HG03025 (cell line): ENCODE results near the gene METRN.

Experiments used
- ATAC-seq: cut with Tn5 transposase; IDR thresholded peaks from one replicate; pipeline ENCODE4 v1.9.1; 2021; ENCODE audit warnings: mild to moderate bottlenecking, moderate library complexity; ENCODE audit not compliant: unreplicated experiment, low FRiP score

Gene METRN

DNA sequence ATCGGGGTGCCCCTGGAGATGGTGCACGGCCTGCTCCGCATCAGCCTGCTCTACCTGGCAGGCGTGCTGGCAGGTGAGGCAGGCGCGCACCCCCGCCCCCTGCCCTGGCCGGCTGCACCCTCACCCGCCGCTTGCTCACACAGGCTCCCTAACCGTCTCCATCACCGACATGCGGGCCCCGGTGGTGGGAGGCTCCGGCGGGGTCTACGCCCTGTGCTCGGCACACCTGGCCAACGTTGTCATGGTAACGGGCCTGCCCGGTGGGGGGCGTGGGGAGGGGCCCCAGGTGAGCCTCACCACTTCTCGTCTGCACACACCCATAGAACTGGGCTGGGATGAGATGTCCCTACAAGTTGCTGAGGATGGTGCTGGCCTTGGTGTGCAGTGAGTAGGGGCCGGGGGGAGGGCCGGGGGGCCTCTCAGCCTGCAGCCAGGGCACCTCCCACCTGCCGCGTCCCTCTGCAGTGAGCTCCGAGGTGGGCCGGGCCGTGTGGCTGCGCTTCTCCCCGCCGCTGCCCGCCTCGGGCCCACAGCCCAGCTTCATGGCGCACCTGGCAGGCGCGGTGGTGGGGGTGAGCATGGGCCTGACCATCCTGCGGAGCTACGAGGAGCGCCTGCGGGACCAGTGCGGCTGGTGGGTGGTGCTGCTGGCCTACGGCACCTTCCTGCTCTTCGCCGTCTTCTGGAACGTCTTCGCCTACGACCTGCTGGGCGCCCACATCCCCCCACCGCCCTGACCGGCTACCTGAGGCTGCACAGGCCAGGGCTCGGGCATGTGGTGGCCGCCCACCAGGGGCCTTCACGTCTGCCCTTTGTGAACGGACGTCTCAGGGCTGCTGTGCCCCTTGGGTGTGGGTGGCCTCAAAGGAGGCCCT is 37.4 kb upstream of the METRN start:
- no peak for ATAC-seq

DNA sequence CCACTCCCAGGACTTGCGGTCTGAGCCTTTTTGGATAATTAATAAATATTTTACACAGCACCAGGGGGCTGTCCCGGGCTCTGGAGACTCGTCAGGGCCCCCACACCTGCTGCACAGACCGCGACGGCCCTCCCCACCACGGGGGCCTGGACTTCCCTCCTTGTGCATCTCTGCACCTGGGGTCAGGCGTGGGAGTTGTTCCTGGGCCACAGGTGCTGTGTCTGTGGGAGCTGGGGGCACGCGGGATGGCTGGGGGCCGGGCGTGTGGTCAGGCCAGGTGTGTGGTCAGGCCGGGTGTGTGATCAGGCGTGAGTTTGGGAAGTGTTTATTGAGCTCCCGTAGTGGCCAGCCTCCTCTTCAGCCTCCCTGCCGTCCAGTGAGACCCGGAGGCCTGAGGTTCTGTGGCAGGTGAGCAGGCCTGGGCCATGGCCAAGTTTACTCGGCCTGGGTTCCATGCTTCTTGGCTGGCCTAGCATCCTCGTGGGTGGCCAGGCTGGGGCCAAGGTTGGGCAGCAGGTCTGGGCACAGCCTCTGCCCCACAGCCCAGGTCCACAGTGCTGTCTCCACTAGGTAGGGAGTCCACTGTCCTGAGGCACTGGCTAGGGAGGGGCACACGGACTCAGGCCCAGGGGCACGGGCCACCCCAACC is 36.6 kb upstream of the METRN start:
- ATAC-seq = no peak

DNA sequence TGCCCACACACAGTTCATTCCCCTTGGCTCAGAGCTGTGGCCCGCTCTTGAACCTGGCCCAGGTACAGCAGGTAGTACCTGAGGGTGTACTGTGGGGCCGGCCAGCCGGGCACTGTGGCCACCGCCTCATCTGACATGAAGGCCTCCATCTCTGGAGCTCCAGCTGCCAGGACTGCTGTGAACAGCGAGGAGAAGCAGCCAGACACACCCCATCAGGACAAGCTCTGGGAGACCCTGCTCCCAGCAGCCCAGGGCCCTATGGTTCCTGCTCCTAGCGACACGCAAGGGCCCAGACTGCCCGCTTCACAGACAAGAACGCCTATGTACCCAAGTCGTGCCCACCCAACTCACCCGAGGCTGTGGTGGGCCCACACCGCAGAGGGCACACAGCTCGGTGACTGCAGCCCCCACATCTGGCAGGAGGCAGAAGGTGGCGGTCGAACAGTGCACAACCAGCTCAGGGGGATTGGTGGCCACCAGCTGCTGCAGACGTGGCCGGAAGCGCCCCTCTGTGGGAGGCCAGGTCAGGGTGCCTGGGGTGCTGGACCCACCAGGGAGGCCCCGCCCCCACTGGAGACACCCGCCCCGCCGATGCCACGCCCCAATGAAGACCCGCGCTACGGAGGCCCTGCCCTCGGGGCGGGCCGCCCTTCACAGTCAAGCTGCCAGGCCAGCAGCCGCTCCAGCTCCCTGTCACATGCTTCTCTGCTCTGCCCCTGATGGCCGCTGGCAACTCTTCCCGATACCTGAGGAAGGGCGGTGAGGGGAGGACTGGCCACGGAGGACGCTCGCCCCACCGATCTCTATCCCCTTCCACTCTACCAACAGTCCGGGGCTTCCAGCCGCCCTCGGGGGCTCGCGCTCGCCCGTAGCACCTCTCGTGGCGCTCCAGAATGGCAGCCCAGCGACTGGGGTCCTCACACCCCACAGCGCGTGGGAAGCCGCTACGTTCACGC is 35.8 kb upstream of the METRN start:
- no peak for ATAC-seq

DNA sequence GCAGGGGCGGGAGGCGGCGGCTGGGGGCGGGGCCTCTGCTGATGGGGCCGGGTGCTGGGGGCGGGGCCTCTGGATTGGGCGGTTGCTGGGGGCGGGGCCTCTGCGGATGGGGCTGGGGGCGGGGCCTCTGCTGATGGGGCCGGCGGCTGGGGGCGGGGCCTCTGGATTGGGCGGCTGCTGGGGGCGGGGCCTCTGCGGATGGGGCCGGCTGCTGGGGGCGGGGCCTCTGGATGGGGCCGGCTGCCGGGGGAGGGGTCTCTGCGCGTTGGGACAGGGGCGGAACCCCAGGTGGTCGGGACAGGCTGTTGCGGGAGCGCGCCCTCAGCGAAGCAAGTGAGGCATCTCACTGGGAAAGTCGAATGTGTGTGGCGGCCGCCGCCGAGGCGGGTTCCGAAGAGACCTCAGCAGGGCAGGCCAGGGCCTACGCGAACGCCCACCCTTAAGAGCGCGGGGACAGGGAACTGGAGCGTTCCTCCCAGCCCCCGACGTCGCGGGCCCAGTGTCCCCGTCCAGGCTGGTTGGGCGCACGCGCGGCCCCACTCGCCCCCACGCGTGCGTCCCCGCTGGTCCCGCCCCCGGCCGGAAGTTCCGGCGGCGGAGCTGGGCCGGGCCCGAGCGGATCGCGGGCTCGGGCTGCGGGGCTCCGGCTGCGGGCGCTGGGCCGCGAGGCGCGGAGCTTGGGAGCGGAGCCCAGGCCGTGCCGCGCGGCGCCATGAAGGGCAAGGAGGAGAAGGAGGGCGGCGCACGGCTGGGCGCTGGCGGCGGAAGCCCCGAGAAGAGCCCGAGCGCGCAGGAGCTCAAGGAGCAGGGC is 34.9 kb upstream of the METRN start, which contains the start of gene STUB1:
STUB1 (plus strand) TSS at position 597 of the 811 bp plus-strand sequence; CDS start at position 713, 116 bp downstream.
- ATAC-seq = peak; percentile 32

DNA sequence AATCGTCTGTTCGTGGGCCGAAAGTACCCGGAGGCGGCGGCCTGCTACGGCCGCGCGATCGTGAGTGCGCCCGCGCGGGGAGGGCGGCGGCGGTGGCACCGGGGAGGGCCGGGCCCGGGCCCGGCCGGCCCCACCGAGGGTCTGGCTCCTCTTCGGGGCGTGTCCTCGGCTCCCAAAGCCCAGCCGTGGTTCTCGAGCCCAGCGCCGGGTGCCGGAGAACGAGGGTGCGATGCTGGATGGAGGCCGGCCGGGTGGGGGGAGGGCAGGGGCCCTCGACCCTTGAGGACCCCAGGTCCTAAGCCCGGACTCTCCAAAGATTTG is 34.3 kb upstream of the METRN start:
- no peak for ATAC-seq

DNA sequence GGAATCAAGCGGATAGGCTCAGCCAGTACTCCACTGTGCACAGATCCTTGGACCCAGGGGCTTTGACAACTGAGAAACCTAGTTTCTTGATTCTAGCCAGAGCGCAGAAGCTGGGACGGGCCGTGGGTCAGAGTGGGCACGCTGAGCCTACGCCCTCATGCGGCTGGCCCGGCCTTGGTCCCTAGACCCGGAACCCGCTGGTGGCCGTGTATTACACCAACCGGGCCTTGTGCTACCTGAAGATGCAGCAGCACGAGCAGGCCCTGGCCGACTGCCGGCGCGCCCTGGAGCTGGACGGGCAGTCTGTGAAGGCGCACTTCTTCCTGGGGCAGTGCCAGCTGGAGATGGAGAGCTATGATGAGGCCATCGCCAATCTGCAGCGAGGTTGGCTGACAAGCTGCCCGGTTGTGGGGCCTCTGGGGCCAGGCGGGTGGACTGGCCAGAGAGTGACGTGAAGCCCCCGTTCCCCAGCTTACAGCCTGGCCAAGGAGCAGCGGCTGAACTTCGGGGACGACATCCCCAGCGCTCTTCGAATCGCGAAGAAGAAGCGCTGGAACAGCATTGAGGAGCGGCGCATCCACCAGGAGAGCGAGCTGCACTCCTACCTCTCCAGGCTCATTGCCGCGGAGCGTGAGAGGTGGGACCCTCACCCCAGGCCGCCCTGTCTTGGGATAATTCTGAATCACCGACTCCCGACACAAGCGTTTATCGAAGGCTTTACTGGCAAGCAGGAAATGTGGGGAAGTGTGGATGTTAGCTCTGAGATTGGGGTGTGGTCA is 33.8 kb upstream of the METRN start:
- ATAC-seq = no peak

DNA sequence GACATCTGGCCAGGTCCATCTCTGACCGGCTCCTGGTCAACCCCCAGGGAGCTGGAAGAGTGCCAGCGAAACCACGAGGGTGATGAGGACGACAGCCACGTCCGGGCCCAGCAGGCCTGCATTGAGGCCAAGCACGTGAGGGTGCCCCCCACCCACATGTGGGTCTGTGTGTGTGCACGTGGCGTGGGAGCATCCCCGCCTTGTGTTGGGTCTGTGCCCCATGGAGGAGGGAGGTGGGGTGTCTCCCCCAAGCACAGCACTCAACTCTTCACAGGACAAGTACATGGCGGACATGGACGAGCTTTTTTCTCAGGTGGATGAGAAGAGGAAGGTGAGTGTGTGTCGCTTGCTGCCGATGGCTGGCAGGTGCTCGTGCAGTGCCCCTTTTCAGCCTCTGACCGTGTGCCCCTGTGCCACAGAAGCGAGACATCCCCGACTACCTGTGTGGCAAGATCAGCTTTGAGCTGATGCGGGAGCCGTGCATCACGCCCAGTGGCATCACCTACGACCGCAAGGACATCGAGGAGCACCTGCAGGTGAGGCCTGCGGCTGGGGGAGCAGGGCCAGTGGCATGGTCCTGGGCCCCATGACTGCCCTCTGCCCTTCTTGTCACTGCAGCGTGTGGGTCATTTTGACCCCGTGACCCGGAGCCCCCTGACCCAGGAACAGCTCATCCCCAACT is 33.0 kb upstream of the METRN start:
- no peak for ATAC-seq

DNA sequence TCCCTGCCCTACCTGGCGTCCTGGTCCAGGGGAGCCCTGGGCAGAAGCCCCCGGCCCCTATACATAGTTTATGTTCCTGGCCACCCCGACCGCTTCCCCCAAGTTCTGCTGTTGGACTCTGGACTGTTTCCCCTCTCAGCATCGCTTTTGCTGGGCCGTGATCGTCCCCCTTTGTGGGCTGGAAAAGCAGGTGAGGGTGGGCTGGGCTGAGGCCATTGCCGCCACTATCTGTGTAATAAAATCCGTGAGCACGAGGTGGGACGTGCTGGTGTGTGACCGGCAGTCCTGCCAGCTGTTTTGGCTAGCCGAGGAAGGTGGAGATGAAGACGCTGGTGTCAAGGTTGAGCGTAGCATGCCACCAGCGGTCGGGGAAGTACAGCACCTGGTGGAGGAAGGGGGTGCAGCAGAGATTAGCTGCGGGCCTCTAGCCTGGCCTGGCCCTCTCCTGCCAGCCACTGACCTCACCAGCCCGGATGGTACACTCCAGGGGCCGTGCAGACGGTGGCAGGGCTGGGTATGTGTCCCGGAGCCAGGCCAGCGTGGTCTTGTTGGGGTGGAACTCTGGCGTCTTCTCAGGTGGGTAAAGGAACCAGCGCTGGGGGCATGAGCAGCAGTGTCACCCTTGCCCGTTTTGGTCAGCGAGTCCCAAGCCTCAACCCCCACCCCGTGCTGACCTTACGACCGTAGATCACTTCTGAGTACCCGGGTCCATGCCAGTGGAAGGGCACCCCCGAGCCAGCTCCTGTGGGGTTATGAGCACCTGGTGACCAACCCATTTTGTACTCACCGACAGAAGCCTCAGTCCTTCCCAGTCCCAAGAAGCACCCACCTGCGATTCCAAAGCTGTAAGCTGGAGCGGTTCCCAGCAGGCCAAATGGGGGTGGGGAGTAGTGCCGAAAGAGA is 32.2 kb upstream of the METRN start:
- no peak for ATAC-seq

DNA sequence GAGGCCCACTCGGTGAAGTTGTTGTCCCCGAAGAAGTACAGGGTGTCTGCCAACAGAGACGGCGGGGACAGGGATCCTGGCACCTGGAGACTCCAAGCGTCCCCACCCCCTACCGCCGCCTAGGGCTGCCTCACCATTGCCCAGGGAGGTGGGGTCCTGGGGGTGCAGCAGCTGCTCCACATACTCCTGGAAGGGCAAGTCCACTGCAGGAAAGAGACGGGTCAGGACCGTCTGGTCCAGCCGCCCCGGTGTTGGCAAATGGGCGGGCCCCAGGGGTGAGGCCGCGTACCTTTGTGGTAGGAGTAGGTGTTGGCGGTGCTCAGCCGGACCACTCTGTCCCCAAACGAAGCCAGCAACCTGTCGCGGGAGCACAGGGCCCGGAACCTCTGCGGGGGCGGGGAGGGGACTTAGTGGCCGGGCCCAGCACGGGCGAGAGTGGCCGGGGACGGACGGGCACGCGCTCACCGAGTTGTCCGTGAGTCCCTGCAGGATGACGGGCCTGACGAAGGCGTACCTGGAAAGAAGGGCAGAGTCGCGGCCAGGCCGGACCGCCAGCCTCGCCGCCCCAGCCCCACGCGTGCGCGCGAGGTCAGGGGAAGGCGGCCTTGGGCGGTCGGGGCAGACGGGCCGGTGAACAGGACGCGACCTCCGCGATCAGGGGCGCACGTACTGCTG is 31.4 kb upstream of the METRN start:
- ATAC-seq = no peak

DNA sequence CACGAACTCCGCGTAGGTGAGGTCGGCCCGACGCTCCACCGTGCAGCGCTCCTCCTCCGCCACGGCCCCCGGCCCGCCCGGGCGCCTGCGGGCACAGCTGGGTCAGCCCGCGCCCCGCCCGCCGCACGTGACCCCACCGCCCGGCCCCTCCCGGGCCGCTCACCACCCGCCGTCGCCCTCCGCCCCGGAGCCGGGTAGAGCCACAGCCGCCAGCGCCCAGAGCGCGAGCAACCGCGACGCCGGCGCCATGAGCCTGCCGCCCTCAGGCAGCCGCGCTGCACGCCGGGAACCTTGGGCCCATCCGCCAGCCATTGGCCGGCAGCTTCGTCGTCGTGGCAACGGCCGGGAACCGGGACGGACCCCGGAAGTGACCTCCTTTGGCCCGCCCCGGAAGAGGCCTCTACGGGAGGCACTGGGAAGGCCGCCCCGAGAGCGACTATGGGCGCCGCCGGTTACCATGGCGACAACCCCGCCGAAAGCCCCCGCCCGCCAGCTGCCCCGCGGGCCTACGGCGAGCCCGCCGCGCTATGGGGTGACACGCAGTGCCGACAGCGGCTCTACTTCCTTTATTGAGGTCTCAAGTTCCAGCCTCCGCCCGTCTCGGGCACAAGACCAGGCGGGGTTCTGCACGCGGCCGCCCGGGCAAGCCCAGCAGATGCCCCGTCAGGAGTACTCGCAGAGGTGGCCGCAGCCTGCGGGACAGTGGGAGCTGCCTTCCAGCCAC is 30.7 kb upstream of the METRN start, which contains the start of gene JMJD8:
JMJD8 (minus strand) TSS at position 264 of the 724 bp plus-strand sequence; CDS start at position 249, 15 bp downstream.
- peak; percentile 50 for ATAC-seq

DNA sequence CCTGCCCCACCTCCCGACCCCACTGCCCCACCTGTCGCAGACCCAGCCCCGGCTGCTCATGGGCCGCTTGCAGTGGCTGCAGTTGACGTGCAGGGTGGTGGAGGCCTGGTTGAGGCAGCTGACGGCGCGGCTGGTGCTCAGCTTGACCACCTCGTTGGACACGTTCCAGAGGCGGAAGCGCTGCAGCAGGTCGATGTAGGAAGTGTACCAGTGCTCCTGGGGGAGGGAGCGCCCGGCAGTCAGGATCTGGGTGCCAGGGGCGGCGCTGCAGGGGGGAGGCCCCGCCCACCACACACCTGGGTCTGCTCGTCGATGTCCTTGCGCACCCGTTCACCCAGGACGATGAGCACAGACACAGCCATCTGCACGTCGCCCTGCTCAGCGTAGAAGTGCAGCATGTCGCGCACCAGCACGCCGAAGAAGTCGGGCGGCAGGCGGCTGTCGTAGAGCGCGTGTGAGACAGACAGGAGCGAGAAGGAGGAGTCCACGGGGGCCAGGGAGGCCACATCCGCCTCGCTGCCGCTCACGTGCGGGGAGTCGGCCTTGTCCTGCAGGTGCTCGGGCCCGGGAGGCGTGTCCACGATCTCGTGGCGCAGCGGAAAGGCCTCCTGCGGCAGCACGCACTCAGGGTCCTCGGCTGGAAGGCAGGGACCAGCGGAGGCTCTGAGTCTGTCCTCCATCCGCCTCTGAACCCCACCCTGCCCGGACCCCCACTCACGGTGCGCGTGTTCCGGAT is 29.8 kb upstream of the METRN start:
- no peak for ATAC-seq

DNA sequence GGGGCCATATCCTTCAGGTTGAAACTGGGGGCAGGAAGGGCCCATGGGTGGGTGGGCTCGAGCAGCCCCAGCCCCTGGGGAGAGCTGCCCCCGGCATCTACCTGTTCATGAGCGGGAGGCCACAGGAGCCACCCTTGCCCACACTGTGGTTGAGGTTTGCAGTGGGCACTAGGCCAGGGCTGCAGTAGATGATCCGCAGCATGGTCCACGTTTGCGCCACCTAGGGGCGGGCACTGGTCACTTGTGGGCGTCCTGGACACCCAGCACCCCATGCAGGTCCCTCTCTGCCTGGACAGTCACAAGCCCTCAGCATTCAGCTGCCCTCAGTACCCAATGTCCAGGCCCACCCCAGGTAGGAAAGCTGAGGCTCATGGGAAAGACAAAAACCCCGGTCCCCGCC is 29.0 kb upstream of the METRN start:
- ATAC-seq = no peak

DNA sequence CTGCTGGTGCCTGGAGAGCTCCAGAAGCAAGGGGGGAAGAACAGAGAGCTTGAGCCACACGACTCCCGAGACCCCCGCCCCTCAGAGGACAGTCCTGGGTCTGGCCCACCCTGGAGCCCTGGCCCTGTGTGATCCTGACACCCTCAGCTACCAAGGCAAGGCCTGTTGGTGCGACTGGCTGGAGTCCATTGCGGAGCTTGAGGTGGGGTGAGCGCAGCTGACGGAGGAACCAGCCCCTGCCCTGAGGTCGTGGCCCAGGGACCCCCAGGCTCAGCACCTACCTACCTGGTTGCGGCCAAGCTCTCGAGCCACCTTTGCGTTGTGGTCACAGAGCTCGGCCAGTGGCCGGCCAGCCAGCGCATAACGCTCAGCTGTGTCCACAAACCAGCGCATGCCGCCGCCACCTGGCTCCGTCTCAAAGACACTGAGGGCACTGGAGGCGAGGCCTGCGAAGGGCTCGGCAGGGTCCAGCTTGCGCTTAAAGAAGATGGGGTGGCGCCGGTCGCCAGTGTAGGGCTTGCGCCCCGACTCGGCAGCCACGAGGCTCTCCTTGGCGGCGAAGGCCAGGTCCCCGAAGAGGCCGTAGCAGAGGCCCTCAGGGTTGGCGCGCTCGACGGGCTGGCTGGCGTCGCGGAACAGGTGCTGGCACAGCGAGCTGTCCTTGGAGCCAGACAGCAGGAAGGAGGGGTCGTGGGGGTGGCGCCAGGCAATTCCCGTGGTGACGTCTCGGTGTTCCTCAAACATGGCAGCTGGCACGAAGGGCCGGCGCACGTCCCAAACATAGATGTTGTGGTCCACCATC is 28.3 kb upstream of the METRN start:
- no peak for ATAC-seq

DNA sequence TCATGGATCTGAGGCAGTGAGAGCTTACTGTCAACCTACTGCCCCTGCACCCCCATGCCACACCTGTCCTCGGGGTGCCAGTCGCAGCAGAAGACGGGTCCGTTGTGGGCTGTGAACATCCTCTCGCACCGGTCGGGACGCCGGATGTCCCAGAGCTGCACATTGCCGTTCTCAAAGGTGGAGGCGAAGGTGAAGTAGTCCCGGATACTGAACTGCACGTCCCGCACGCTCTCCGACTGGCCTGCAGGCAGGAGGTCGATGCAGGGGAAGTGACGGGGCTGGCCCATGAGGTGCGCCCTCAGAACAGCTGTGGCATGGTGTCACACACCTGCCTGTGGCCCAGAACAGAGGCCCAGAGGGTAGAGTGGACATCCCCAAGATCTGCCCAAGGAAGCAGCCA is 27.4 kb upstream of the METRN start:
- ATAC-seq = no peak
